Peyer's patch (tissue), 4 donors: ENCODE measurements around the gene CBLB.

Source experiments
- POLR2A ChIP-seq, 2 donors: fragments of 450-650 bp; IDR thresholded peaks; one replicate each; pipeline ENCODE4 v1.5.1; 2017; ENCODE audit warnings: antibody characterized with exemption in 2 of 2, mild to moderate bottlenecking in 2 of 2, moderate library complexity in 2 of 2
- TF ChIP-seq, protein P1 (sequence below), 6 experiments: fragments of 450-650 bp in 4 of 6; fragments of 200-600 bp in 2 of 6; sonication (generic) in 1 of 6; IDR thresholded peaks; one replicate each; pipeline ENCODE4 v1.5.1; 2017 to 2019; ENCODE audit warnings: antibody characterized with exemption in 6 of 6, mild to moderate bottlenecking in 3 of 6, moderate library complexity in 1 of 6

DNA sequence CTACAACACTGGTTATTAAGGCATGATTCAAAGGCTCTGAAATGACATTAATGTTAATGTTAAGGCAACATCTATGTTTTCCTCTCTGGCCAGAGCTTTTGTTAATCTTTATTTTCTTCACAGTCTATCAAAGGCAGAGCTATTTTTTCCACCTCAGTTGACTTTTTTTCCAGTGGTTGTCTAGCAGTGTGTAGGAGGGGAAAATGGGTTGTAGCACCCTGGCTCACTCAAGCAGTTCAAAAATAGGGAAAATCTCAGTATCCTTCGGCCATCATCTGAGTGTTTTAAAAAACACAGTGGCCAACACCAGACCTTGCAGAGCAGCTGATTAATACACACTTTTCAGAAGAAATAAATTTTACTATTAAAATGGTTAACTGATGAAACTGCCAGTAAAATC, 21.4 kb downstream of the CBLB start:
- TF ChIP-seq POLR2A (IDR thresholded peaks at IDR 0.05): no peak
- TF ChIP-seq, protein P1, sequence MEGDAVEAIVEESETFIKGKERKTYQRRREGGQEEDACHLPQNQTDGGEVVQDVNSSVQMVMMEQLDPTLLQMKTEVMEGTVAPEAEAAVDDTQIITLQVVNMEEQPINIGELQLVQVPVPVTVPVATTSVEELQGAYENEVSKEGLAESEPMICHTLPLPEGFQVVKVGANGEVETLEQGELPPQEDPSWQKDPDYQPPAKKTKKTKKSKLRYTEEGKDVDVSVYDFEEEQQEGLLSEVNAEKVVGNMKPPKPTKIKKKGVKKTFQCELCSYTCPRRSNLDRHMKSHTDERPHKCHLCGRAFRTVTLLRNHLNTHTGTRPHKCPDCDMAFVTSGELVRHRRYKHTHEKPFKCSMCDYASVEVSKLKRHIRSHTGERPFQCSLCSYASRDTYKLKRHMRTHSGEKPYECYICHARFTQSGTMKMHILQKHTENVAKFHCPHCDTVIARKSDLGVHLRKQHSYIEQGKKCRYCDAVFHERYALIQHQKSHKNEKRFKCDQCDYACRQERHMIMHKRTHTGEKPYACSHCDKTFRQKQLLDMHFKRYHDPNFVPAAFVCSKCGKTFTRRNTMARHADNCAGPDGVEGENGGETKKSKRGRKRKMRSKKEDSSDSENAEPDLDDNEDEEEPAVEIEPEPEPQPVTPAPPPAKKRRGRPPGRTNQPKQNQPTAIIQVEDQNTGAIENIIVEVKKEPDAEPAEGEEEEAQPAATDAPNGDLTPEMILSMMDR (IDR thresholded peaks at IDR 0.05): no peak
